HG03139 (cell line): ENCODE results near the gene CDH8.
"Not testable (repeated sequence)": the region's sequence is repeated elsewhere in the genome, so short reads cannot be mapped to it uniquely, and the experiment has no call there.

Experiments used
- ATAC-seq: cut with Tn5 transposase; IDR thresholded peaks from one replicate; pipeline ENCODE4 v1.9.1; 2021; ENCODE audit not compliant: unreplicated experiment

The CDH8 gene

GRCh38 chr16:61937646-61938045, 98.6 kb downstream of the CDH8 start:
- ATAC-seq, result no peak

DNA sequence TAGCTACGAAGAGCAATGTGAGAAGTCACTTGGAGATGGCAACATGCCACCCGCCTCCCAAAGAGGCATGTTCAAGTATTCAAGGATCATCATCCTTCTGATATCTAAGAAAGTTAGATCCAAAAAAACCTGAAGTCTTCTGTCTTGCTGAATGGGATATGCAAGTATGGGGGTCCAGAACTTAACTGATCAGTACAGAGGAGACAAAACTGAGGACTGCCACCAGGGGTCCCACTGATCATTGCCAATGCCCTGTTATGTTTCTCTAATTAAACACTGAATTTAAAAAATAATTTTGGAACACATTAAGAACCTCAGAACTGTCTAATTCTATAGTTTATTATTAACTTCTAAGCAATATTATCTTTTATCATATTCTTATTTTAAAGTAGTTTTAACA, 99.7 kb downstream of the CDH8 start:
- ATAC-seq, result no peak

- ATAC-seq, result no peak
These were observed 101.6 kb downstream of the CDH8 start for GRCh38 chr16:61934601-61935000.

- no peak for ATAC-seq
These were observed 106.5 kb downstream of the CDH8 start for GRCh38 chr16:61929776-61930175.

GRCh38 chr16:61926766-61927165, 109.5 kb downstream of the CDH8 start:
- no peak for ATAC-seq

GRCh38 chr16:61923629-61924028, 112.6 kb downstream of the CDH8 start:
- no peak for ATAC-seq

GRCh38 chr16:61921373-61921772, 114.9 kb downstream of the CDH8 start:
- ATAC-seq, result no peak

GRCh38 chr16:61917865-61918826, 118.1 kb downstream of the CDH8 start:
- not testable (repeated sequence) for ATAC-seq

DNA sequence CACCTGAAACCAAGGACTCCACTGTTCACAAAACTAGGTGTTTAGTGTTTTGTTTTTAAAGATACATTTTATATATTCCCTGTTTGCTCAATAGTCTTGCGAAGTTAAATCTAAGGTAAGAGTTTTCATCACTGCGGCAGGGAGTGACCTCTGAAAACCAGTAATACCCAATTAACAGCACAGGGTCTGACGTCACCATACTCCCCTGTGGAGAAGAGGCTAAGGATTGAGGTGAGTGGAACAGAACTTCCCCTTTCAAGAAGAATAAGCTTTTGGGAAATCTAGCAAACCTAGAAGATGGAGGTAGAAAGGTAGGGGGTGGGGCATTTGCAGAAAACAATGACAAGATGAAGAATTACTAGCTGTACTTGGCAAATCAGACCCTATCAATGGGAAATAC, 120.7 kb downstream of the CDH8 start:
- ATAC-seq, result no peak

DNA sequence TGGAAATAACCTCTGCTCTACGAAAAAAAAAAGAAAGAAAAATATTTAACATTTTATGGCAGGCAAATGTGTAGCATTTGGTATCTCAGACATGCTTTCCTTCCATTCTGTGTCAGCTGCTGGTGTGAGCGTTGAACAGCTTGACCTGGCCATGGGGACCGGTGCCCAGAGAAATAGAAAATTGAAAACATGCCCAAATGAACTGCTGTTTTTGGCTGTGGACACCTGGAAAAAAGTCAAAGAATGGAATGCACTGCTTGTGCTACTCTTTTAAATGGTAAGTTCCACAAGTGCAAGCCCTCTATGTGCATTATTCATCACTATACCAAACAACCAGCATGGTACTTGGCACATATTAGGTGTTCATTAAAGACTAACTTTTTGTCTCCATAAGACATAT, 127.2 kb downstream of the CDH8 start:
- no peak for ATAC-seq

GRCh38 chr16:61908426-61908825, 127.8 kb downstream of the CDH8 start:
- ATAC-seq, result no peak

DNA sequence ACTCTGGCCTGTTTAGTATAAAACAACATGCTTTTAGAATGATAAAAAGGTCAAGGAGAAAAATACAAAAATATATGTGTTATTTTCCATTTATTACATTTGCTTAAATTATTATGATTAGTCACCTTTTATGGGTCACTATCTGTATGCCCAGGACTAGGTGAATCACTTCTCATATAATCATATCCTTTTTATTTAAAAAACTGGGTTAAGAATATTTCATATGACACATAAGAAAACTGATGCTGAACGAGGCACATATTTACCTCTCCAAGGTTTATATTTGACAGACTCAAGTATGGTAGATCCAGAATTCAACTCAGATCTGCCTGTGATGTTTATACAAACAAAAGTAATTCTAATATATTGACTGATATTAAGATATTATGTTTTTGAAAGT, 134.5 kb downstream of the CDH8 start:
- ATAC-seq, result no peak

DNA sequence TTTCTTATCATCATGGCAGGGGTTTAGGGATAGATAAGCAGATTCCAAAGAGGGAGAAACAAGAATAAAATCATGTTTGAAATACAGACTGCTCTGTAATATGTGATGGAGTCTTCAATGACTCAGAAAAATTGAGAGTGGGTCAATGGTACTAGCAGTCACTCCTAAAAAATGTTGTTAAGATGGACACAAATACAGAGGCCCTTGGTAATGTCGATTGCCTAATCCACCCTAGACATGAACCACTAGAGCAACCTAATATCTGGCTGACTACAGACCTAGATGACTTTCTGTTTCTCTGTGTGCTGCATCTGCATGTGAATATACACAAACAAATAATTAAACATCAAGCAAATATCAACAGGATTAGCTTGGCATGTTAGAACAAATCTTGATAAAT, 135.8 kb downstream of the CDH8 start:
- no peak for ATAC-seq

DNA sequence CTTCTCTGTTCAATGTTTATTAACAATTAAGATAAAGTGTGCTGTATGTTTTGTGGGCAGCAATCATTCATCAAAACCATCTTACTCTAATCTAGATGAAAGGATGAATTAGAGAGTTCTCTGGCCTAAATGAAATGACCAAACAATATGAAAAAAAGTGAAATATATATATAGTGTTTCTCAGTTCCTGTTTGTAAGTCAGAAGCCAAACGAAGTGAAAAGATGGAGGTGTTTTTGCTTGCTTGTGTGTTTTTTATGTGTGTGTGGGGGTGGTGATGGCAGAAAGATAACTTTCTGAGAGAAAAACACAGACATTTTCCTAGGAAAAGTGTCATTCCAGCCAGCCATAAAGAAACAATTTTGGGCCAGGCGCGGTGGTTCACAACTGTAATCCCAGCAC, 138.6 kb downstream of the CDH8 start:
- ATAC-seq, result no peak

DNA sequence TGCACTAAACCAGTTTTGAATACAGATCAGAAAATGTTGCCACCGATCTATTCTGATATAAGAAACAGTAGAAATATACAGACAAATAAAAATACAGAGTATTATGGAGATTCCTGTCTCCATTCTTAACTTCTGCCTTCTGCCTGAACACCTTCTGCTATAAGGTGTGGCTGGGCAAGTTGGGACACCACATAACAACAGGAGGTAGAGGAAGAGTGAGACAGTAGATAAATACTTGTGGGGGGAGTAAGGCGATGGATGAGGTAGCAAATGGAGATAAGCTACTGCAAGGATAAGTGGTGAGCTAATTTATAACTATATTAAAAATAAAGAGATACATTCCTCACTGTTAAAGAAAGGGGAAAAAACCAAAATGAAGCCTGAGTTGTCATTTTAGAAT, 143.7 kb downstream of the CDH8 start:
- ATAC-seq, result no peak

DNA sequence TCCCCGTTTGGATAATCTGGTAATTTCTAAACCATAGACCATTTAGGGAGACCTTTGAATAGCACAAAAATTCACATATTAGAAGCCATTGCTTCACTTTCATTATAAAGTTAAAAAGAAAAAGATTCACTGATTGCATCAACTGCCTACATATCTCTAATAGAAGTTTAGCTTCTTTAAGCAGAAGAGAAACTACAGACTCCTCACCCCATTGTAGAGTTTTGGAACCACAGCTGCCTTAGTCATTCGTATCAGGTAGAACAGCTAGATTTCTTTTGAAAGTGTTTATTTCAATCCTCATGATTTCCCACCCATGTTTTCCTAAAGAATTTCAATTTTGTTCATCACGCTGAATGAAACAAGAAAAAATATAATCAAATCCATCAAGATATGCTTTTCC, 144.8 kb downstream of the CDH8 start:
- ATAC-seq, result no peak

- no peak for ATAC-seq
These were observed 145.9 kb downstream of the CDH8 start for GRCh38 chr16:61890386-61890785.

DNA sequence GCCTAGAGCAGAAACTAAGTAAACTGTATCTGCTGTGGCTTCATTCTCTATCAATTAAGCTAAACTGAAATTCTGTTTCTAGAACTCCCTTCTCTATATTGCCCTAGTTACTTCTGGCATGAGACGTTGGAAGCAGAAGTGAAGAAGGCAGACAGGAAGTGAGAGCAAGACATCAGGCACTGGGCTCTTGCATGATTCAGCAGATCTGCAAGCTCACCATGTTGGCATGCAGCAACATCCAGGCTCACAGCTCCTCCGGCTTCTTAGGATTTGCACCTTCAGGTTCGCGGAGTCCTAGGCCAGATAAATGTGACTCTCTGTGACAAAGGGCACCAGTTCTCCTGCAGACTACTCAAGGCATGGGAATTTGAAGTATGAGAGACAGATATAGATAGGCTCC, 148.3 kb downstream of the CDH8 start:
- no peak for ATAC-seq

DNA sequence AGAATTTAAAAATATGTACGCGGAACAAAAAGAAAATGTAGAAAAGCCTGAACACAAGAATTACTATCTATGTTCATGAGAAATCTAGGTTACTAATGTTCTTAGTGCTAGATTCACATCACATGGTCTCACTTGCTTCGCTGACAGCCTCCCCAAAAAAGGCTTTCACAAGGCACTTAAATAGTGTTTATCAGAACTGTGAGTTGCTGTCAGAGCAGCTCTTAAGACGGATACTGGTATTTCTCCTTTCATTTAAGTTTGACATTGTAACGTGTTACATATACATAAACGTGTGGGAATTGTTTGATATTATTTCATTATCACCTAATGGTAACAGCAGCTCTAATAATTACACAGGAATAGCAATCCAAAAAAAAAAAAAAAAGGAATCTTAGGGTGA, 150.9 kb downstream of the CDH8 start:
- ATAC-seq, result no peak

GRCh38 chr16:61879306-61879705, 156.9 kb downstream of the CDH8 start:
- ATAC-seq, result no peak

DNA sequence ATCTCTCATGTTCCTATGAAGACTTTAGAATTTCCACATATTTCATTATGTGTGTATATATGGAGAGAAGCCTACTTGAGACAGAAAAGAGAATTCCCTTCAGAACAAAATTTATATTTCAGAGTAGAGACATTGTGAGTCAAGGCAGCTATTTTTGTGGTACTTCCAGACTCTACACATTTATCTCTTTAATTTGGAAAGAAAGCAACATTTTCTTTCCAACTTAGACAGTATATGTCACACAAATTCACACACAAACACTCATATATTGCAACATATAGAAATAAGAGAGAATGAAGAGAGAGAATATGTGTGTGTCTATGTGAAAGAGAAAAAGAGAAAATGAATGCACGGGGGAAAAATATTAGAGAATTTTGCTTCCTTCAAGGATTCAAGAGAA, 158.8 kb downstream of the CDH8 start:
- ATAC-seq, result no peak

DNA sequence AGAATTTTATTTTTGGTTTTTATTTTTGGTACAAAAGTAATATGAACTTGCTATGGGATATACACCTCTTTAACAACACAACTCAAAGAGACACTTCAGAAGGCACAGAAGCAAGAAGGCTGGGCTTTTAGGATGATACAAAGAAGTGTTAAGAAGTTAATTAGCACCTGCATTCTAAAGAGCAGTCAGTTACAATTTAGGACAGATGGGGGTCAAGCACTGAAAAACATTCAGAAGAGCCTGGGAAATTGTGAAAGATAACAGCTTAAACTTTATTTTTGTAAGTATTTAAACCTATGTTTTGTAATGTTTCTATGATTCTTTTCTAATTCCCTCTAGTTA, 163.5 kb downstream of the CDH8 start:
- ATAC-seq, result no peak
